Uterus (tissue), 4 donors: ENCODE results near the gene RIPOR1. TPM values are rescaled to one million over a fixed set of nuclear protein-coding genes. Genes with fewer than 3 reads are reported as not detected.

Source experiments
- DNase-seq, 2 donors: peaks; one replicate each; pipeline ENCODE4 v3.0.0-alpha.2; 2019 to 2020
- H3K27ac ChIP-seq, 2 donors: fragments of 200-600 bp; sonication (generic); 1 replicate in 1 of 2; 2 replicates in 1 of 2; pipeline ENCODE4 v1.5.1; 2016 to 2018
- H3K27me3 ChIP-seq, 2 donors: fragments of 200-600 bp; sonication (generic); one replicate each; pipeline ENCODE4 v1.5.1; 2018 to 2019; ENCODE audit warnings: control low read depth in 1 of 2
- H3K36me3 ChIP-seq, 2 donors: fragments of 200-600 bp; sonication (generic); one replicate each; pipeline ENCODE4 v1.5.1; 2019; ENCODE audit warnings: control low read depth in 1 of 2
- H3K4me1 ChIP-seq, 2 donors: fragments of 200-600 bp; sonication (generic); one replicate each; pipeline ENCODE4 v1.5.1; 2018 to 2019; ENCODE audit warnings: control low read depth in 1 of 2
- H3K4me3 ChIP-seq, 2 donors: fragments of 200-600 bp; sonication (generic); 1 replicate in 1 of 2; 2 replicates in 1 of 2; pipeline ENCODE4 v1.5.1; 2018 to 2019; ENCODE audit warnings: mild to moderate bottlenecking in 1 of 2
- H3K9me3 ChIP-seq, 2 donors: fragments of 200-600 bp; sonication (generic); one replicate each; pipeline ENCODE4 v1.5.1; 2019; ENCODE audit warnings: control low read depth in 1 of 2
- CTCF ChIP-seq, 4 experiments: fragments of 200-600 bp in 2 of 4; fragments of 450-650 bp in 2 of 4; sonication (generic) in 2 of 4; IDR thresholded peaks; one replicate each; pipeline ENCODE4 v1.5.1; 2016 to 2019; ENCODE audit warnings: antibody characterized with exemption in 4 of 4, mild to moderate bottlenecking in 2 of 4, moderate library complexity in 1 of 4
- POLR2A ChIP-seq, 2 donors: fragments of 450-650 bp; IDR thresholded peaks; one replicate each; pipeline ENCODE4 v1.6.1; 2016; ENCODE audit warnings: antibody characterized with exemption in 2 of 2, mild to moderate bottlenecking in 1 of 2, moderate library complexity in 1 of 2
- intact Hi-C: fragments of 100-400 bp; cut with DNase I; formaldehyde crosslinking; loops from one replicate; pipeline ENCODE4 v1.15.1; 2023; ENCODE audit warnings: low total_unique reads
- total RNA-seq, 4 donors: library from RNA; depleted of rRNA in 3 of 4; stranded (reverse); fragments of >200 nt in 3 of 4; gene quantifications; one replicate each; pipeline versions ENCODE4 v1.1.0 to v1.2.4, GENCODE V29; 2014 to 2023
- donor health status: DM: yes; HTN: yes; CAD: no.

The RIPOR1 gene
- total RNA-seq, 4 donors from 2014 or later = 48.2 to 137 (median 57.4) TPM

GRCh38 chr16:67535201-67535600, 6.6 kb downstream of the RIPOR1 start:
- H3K4me1 ChIP-seq = peaks cover 0 to 25% of the 10 kb centered on the region in 2 donors
- no peaks in the 10 kb centered on the region for H3K27me3 ChIP-seq
- H3K36me3 ChIP-seq = no peaks in the 10 kb centered on the region
- H3K4me3 ChIP-seq = no peak overlapping the region
- no peak for DNase-seq
- H3K9me3 ChIP-seq = no peaks in the 10 kb centered on the region
- TF ChIP-seq POLR2A (IDR thresholded peaks at IDR 0.05) (no peak), CTCF (IDR thresholded peaks at IDR 0.05) (no peak)
- no peak overlapping the region for H3K27ac ChIP-seq
- intact Hi-C loops = no loop called here

GRCh38 chr16:67537270-67537635, 8.6 kb downstream of the RIPOR1 start:
- peak overlapping the region; percentile 81 to 84 for H3K27ac ChIP-seq
- DNase-seq = peak; percentile 60 to 74
- no peaks in the 10 kb centered on the region for H3K27me3 ChIP-seq
- intact Hi-C loops = no loop called here
- peaks cover 0 to 15% of the 10 kb centered on the region in 2 donors for H3K4me1 ChIP-seq
- H3K4me3 ChIP-seq = peak overlapping the region; percentile 45 to 55
- H3K9me3 ChIP-seq = no peaks in the 10 kb centered on the region
- no peaks in the 10 kb centered on the region for H3K36me3 ChIP-seq
- TF ChIP-seq CTCF (IDR thresholded peaks at IDR 0.05) = no peak
- peak; percentile 30 to 60 for TF ChIP-seq POLR2A (IDR thresholded peaks at IDR 0.05)

- peak; percentile 58 to 65 for DNase-seq
- Histone ChIP-seq H3K27me3 (no peaks in the 10 kb centered on the region), H3K27ac (peak overlapping the region; percentile 81 to 84), H3K36me3 (no peaks in the 10 kb centered on the region), H3K4me3 (peak overlapping the region; percentile 45 to 55), H3K4me1 (peaks cover 0 to 15% of the 10 kb centered on the region in 2 donors), H3K9me3 (no peaks in the 10 kb centered on the region)
- intact Hi-C loops = no loop called here
- no peak for TF ChIP-seq CTCF (IDR thresholded peaks at IDR 0.05)
- no peak for TF ChIP-seq POLR2A (IDR thresholded peaks at IDR 0.05)
Observed at GRCh38 chr16:67537636-67538591, 9.3 kb downstream of the RIPOR1 start.

GRCh38 chr16:67538666-67539101, 10.1 kb downstream of the RIPOR1 start:
- H3K27ac ChIP-seq = peak overlapping the region; percentile 81 to 84
- H3K9me3 ChIP-seq = no peaks in the 10 kb centered on the region
- intact Hi-C loops = no loop called here
- TF ChIP-seq CTCF (IDR thresholded peaks at IDR 0.05) (no peak), POLR2A (IDR thresholded peaks at IDR 0.05) (no peak)
- H3K4me1 ChIP-seq = peaks cover 0 to 15% of the 10 kb centered on the region in 2 donors
- no peaks in the 10 kb centered on the region for H3K27me3 ChIP-seq
- no peak for DNase-seq
- no peaks in the 10 kb centered on the region for H3K36me3 ChIP-seq
- peak overlapping the region; percentile 45 to 55 for H3K4me3 ChIP-seq

- Histone ChIP-seq H3K9me3 (no peaks in the 10 kb centered on the region), H3K4me3 (no peak overlapping the region), H3K4me1 (peaks cover 0 to 15% of the 10 kb centered on the region in 2 donors), H3K36me3 (no peaks in the 10 kb centered on the region), H3K27me3 (no peaks in the 10 kb centered on the region), H3K27ac (no peak overlapping the region)
- intact Hi-C loops = no loop called here
- DNase-seq = no peak
- TF ChIP-seq POLR2A (IDR thresholded peaks at IDR 0.05) (no peak), CTCF (IDR thresholded peaks at IDR 0.05) (no peak)
Observed at GRCh38 chr16:67539271-67539670, 10.6 kb downstream of the RIPOR1 start.
